ENCODE data around the gene IER5.
A peak's percentile ranks its signal among the peaks of the same experiment; 100 is the strongest.

Gene IER5

GRCh38 chr1:181135437-181135731 lies 46.9 kb downstream of the IER5 start:
- no peak for DNase-seq (ENCODE audit: low read depth)

- no peak for DNase-seq (ENCODE audit: low read depth)
Measured at GRCh38 chr1:181135815-181136737, 47.6 kb downstream of the IER5 start.

GRCh38 chr1:181136738-181137122 lies 48.2 kb downstream of the IER5 start:
- DNase-seq (ENCODE audit: low read depth) = no peak

GRCh38 chr1:181137217-181137743 lies 48.8 kb downstream of the IER5 start:
- DNase-seq (ENCODE audit: low read depth) = no peak

- DNase-seq (ENCODE audit: low read depth) = peak; percentile 55
Measured at GRCh38 chr1:181139631-181140061, 51.1 kb downstream of the IER5 start.

GRCh38 chr1:181140398-181140797 lies 51.9 kb downstream of the IER5 start:
- DNase-seq (ENCODE audit: low read depth) = no peak

GRCh38 chr1:181140891-181141290 lies 52.4 kb downstream of the IER5 start:
- DNase-seq (ENCODE audit: low read depth) = no peak

GRCh38 chr1:181141431-181141910 lies 53.0 kb downstream of the IER5 start:
- DNase-seq (ENCODE audit: low read depth) = no peak

All from HS-27A (cell line).